CD4-positive, alpha-beta T cell (primary cell): ENCODE data around the gene MT1X. TPM values are rescaled to one million over a fixed set of nuclear protein-coding genes. Genes with fewer than 3 reads are reported as not detected.

Source experiments
- ATAC-seq: fragments of 200-7000 bp; cut with Tn5 transposase; one replicate; pipeline ENCODE4 v1.10.0; 2022; ENCODE audit warnings: mild to moderate bottlenecking; ENCODE audit not compliant: poor library complexity
- CTCF ChIA-PET: fragments of 350-600 bp; sonication (Branson Sonifier 250); formaldehyde crosslinking; loops from one replicate; lab custom pipeline; 2021; ENCODE audit warnings: antibody characterized with exemption, inconsistent platforms; lab: Charles Lee
- POLR2A ChIA-PET: fragments of 350-600 bp; sonication (Branson Sonifier 250); formaldehyde crosslinking; loops from one replicate; lab custom pipeline; 2021; ENCODE audit warnings: antibody characterized with exemption, inconsistent platforms; lab: Charles Lee
- DNase-seq, 14 experiments: peaks; one replicate each; pipeline ENCODE4 v3.0.0-alpha.2; 2013 to 2020; ENCODE audit warnings: mixed read lengths in 2 of 14
- H3K27ac ChIP-seq, 2 donors: one replicate each; pipeline versions ENCODE4 v1.5.1 to v1.7.0; 2013; ENCODE audit warnings: low read length in 2 of 2, low read depth in 1 of 2, mild to moderate bottlenecking in 1 of 2
- H3K27me3 ChIP-seq, 2 experiments: 1 replicate in 1 of 2; 2 replicates in 1 of 2; pipeline versions ENCODE4 v1.6.1 to v1.7.0; 2013; ENCODE audit warnings: low read length in 2 of 2, control low read depth in 1 of 2, mild to moderate bottlenecking in 1 of 2, moderate library complexity in 1 of 2; ENCODE audit not compliant: insufficient read depth in 2 of 2, control insufficient read depth in 1 of 2
- H3K36me3 ChIP-seq: one replicate; pipeline ENCODE4 v1.6.1; 2013; ENCODE audit warnings: low read length, control low read depth; ENCODE audit not compliant: insufficient read depth
- H3K4me1 ChIP-seq: one replicate; pipeline ENCODE4 v1.6.1; 2013; ENCODE audit warnings: low read length, control low read depth; ENCODE audit not compliant: insufficient read depth
- H3K4me3 ChIP-seq: one replicate; pipeline ENCODE4 v1.5.1; 2013; ENCODE audit warnings: mild to moderate bottlenecking, low read length, moderate library complexity
- H3K9me3 ChIP-seq, 2 experiments: 1 replicate in 1 of 2; 2 replicates in 1 of 2; pipeline versions ENCODE4 v1.6.1 to v1.7.0; 2013; ENCODE audit warnings: low read length in 2 of 2, mild to moderate bottlenecking in 2 of 2, control low read depth in 1 of 2, moderate library complexity in 1 of 2; ENCODE audit not compliant: control insufficient read depth in 1 of 2, insufficient read depth in 1 of 2
- H3K27ac Mint-ChIP-seq: one replicate; pipeline ENCODE4 v1.8.0; 2020; ENCODE audit warnings: mixed read lengths
- H3K27me3 Mint-ChIP-seq: one replicate; pipeline ENCODE4 v1.8.0; 2021; ENCODE audit warnings: mixed read lengths
- H3K36me3 Mint-ChIP-seq: one replicate; pipeline ENCODE4 v1.8.0; 2021; ENCODE audit warnings: low read depth, mixed read lengths
- H3K4me1 Mint-ChIP-seq: one replicate; pipeline ENCODE4 v1.8.0; 2021; ENCODE audit warnings: low read depth, mixed read lengths
- H3K4me3 Mint-ChIP-seq: one replicate; pipeline ENCODE4 v1.8.0; 2020; ENCODE audit warnings: mild to moderate bottlenecking, mixed read lengths
- H3K9me3 Mint-ChIP-seq: one replicate; pipeline ENCODE4 v1.8.0; 2020; ENCODE audit warnings: mixed read lengths
- intact Hi-C, 2 experiments: fragments of 100-400 bp; cut with DNase I in 1 of 2; cut with micrococcal nuclease in 1 of 2; formaldehyde crosslinking; loops; one replicate each; pipeline versions ENCODE4 v1.15.1 to v1.9.0; 2023 to 2025; cut with DNase I, micrococcal nuclease
- total RNA-seq, 174 experiments: library from RNA in 2 of 174; stranded (reverse) in 2 of 174; gene quantifications; one replicate each; pipeline ENCODE4 v1.2.3 and lab custom pipeline; 2021 to 2026
- TF ChIP-seq, protein P1 (sequence below): fragments of 200-600 bp; IDR thresholded peaks from one replicate; pipeline ENCODE4 v1.8.0; 2022; ENCODE audit warnings: antibody characterized with exemption, mild to moderate bottlenecking

Gene MT1X
- total RNA-seq, 2 experiments from 2014 or later: 10.9 to 14.1 TPM

DNA sequence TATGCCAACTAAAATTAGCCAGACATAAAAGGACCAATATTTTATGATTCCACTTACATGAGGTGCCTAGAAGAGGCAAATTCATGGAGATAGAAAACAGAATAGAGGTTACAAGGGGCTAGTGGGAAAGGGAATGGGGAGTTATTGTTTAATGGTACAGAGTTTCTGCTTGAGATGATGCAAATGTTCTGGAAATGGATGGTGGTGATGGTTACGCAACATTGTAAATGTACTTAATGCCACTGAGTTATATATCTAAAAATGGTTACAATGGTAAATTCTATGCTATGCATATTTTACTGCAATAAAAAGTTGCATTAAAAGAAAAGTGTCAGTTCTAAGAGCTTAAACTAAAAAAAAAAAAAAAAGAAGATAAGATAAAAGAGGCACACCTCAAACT lies 17.9 kb downstream of the MT1X start:
- Mint-ChIP-seq H3K36me3 (no peaks in the 10 kb centered on the region), H3K27me3 (no peaks in the 10 kb centered on the region), H3K4me3 (no peak overlapping the region), H3K4me1 (peaks cover 9% of the 10 kb centered on the region), H3K9me3 (no peaks in the 10 kb centered on the region), H3K27ac (no peak overlapping the region)
- ATAC-seq (no peak), DNase-seq (no peak)
- Histone ChIP-seq H3K27me3 (no peaks in the 10 kb centered on the region), H3K4me1 (peaks cover 3% of the 10 kb centered on the region), H3K4me3 (no peak overlapping the region), H3K9me3 (peaks cover 4 to 15% of the 10 kb centered on the region in 2 experiments), H3K36me3 (no peaks in the 10 kb centered on the region), H3K27ac (no peak overlapping the region)
- intact Hi-C loops: loop anchor here (2.0 to 10.0 kb wide), 6 partner anchors 17 to 988 kb away; partner anchors contain the start of genes AMFR (in 1 of the 2) and MT1X (in 1 of the 2)
- ChIA-PET CTCF (no interaction called here), POLR2A (interaction anchor here (2.3 kb wide), 1 partner anchor 24 kb away, joined by 10 read pairs; no protein-coding TSS in a partner anchor)
- TF ChIP-seq, protein P1, sequence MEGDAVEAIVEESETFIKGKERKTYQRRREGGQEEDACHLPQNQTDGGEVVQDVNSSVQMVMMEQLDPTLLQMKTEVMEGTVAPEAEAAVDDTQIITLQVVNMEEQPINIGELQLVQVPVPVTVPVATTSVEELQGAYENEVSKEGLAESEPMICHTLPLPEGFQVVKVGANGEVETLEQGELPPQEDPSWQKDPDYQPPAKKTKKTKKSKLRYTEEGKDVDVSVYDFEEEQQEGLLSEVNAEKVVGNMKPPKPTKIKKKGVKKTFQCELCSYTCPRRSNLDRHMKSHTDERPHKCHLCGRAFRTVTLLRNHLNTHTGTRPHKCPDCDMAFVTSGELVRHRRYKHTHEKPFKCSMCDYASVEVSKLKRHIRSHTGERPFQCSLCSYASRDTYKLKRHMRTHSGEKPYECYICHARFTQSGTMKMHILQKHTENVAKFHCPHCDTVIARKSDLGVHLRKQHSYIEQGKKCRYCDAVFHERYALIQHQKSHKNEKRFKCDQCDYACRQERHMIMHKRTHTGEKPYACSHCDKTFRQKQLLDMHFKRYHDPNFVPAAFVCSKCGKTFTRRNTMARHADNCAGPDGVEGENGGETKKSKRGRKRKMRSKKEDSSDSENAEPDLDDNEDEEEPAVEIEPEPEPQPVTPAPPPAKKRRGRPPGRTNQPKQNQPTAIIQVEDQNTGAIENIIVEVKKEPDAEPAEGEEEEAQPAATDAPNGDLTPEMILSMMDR: no peak

- Mint-ChIP-seq H3K36me3 (no peaks in the 10 kb centered on the region), H3K4me1 (peaks cover 9% of the 10 kb centered on the region), H3K9me3 (no peaks in the 10 kb centered on the region), H3K27ac (no peak overlapping the region), H3K27me3 (no peaks in the 10 kb centered on the region), H3K4me3 (no peak overlapping the region)
- Histone ChIP-seq H3K9me3 (peaks cover 4 to 11% of the 10 kb centered on the region in 2 experiments), H3K36me3 (no peaks in the 10 kb centered on the region), H3K4me3 (no peak overlapping the region), H3K27me3 (no peaks in the 10 kb centered on the region), H3K27ac (no peak overlapping the region), H3K4me1 (peaks cover 3% of the 10 kb centered on the region)
- TF ChIP-seq, protein P1: no peak
- POLR2A ChIA-PET: interaction anchor here (0.8 to 2.5 kb wide), 3 partner anchors 25 to 123 kb away, joined by 3 to 10 read pairs (median 9); no protein-coding TSS in a partner anchor
- intact Hi-C loops: loop anchor here (2.0 to 10.0 kb wide), 6 partner anchors 18 to 988 kb away; partner anchors contain the start of genes AMFR (in 1 of the 2) and MT1X (in 1 of the 2)
- DNase-seq (no peak), ATAC-seq (no peak)
- CTCF ChIA-PET: interaction anchor here (1.8 to 3.0 kb wide), 5 partner anchors 17 to 187 kb away, joined by 11 to 44 read pairs (median 15); partner anchors contain the start of gene MT1X
Measured at GRCh38 chr16:56700631-56701030, 18.4 kb downstream of the MT1X start.

DNA sequence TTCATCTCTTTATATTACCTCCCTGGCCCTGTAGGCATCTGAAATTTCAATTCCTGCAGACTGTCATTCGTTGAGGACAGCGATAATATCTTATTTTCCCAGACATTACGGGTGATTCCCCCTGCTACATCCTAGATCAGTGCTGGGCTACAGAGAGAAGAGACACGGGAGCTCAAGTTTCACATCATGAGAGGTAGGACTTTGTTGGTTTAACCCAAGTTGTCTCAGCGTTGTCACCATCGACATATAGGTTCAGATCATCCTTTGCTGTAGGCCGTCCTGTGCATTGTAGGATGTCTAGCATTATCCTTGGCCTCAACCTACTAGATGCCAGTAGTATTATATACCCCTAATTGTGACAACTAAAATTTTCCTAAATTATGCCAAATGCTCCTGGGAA lies 19.3 kb downstream of the MT1X start:
- H3K36me3 ChIP-seq: no peaks in the 10 kb centered on the region
- Mint-ChIP-seq H3K27me3 (no peaks in the 10 kb centered on the region), H3K27ac (no peak overlapping the region), H3K9me3 (no peaks in the 10 kb centered on the region), H3K36me3 (no peaks in the 10 kb centered on the region), H3K4me3 (no peak overlapping the region), H3K4me1 (peaks cover 9% of the 10 kb centered on the region)
- DNase-seq (no peak), ATAC-seq (no peak)
- H3K9me3 ChIP-seq: peaks cover 4 to 11% of the 10 kb centered on the region in 2 experiments
- ChIA-PET POLR2A (interaction anchor here (1.0 to 2.5 kb wide), 11 partner anchors 26 to 188 kb away, joined by 3 to 17 read pairs (median 9); partner anchors contain the start of genes BBS2, MT2A and NUP93), CTCF (interaction anchor here (0.7 to 3.0 kb wide), 24 partner anchors 9 to 195 kb away, joined by 3 to 44 read pairs (median 4); partner anchors contain the start of genes BBS2, MT1X and MT2A)
- H3K27ac ChIP-seq: no peak overlapping the region
- no peaks in the 10 kb centered on the region for H3K27me3 ChIP-seq
- TF ChIP-seq, protein P1: no peak
- peaks cover 3% of the 10 kb centered on the region for H3K4me1 ChIP-seq
- H3K4me3 ChIP-seq: no peak overlapping the region
- intact Hi-C loops: loop anchor here (2.0 to 10.0 kb wide), 6 partner anchors 19 to 989 kb away; partner anchors contain the start of genes AMFR (in 1 of the 2) and MT1X (in 1 of the 2)
